Stimulated activated CD8-positive, alpha-beta memory T cell treated with anti-CD3 and anti-CD28 coated beads, Interleukin-2, amount 100 ng/mL, for 48 hours (primary cell): Measurements from ENCODE around the gene KCNH5.

Experiments
- DNase-seq, 2 donors: peaks; one replicate each; pipeline ENCODE4 v3.0.0-alpha.2; 2020; ENCODE audit warnings: low read depth in 2 of 2

The KCNH5 gene

GRCh38 chr14:63045234-63045611, at the start of gene KCNH5:
Gene KCNH5 (minus strand): TSS chr14:63045458. CDS start chr14:63045186, 272 bp downstream.
- no peak for DNase-seq

GRCh38 chr14:63091394-63091996, 46.2 kb upstream of the KCNH5 start:
- DNase-seq, result no peak

- DNase-seq, result no peak
Measured at GRCh38 chr14:63088865-63089264, 43.6 kb upstream of the KCNH5 start.

GRCh38 chr14:63078569-63078968, 33.3 kb upstream of the KCNH5 start:
- DNase-seq, result no peak

- no peak for DNase-seq
Measured at GRCh38 chr14:63076488-63076887, 31.2 kb upstream of the KCNH5 start.

GRCh38 chr14:63055631-63056030, 10.4 kb upstream of the KCNH5 start:
- no peak for DNase-seq

- no peak for DNase-seq
Measured at GRCh38 chr14:63051992-63052391, 6.7 kb upstream of the KCNH5 start.

- no peak for DNase-seq
Measured at GRCh38 chr14:63051301-63051700, 6.0 kb upstream of the KCNH5 start.

- no peak for DNase-seq
Measured at GRCh38 chr14:63050694-63051093, 5.4 kb upstream of the KCNH5 start.

- no peak for DNase-seq
Measured at GRCh38 chr14:63046339-63047268, 1.3 kb upstream of the KCNH5 start.

GRCh38 chr14:63045612-63046320, 508 bp upstream of the KCNH5 start:
- DNase-seq, result no peak

- DNase-seq, result no peak
Measured at GRCh38 chr14:63039866-63040265, 5.4 kb downstream of the KCNH5 start.

- no peak for DNase-seq
Measured at GRCh38 chr14:63032641-63033040, 12.6 kb downstream of the KCNH5 start.

GRCh38 chr14:63032076-63032475, 13.2 kb downstream of the KCNH5 start:
- DNase-seq, result no peak

- no peak for DNase-seq
Measured at GRCh38 chr14:63030113-63030512, 15.1 kb downstream of the KCNH5 start.

- DNase-seq, result no peak
Measured at GRCh38 chr14:63027719-63028118, 17.5 kb downstream of the KCNH5 start.

- DNase-seq, result no peak
Measured at GRCh38 chr14:63026491-63026890, 18.8 kb downstream of the KCNH5 start.

GRCh38 chr14:63014621-63015020, 30.6 kb downstream of the KCNH5 start:
- DNase-seq, result no peak

- no peak for DNase-seq
Measured at GRCh38 chr14:63012171-63012570, 33.1 kb downstream of the KCNH5 start.

- no peak for DNase-seq
Measured at GRCh38 chr14:63011623-63012022, 33.6 kb downstream of the KCNH5 start.

GRCh38 chr14:63009495-63009894, 35.8 kb downstream of the KCNH5 start:
- DNase-seq, result no peak

GRCh38 chr14:63006531-63006930, 38.7 kb downstream of the KCNH5 start:
- DNase-seq, result no peak

GRCh38 chr14:62994096-62994495, 51.2 kb downstream of the KCNH5 start:
- DNase-seq, result no peak
